DMS114 treated with DMSO at 0.1 percent for 48 hours (cell line): Measurements from ENCODE around the gene NME8.

Experiments used
- DNase-seq: peaks from one replicate; lab custom pipeline; 2025; ENCODE audit not compliant: unreplicated experiment; lab: John Stamatoyannopoulos, UW

NME8 gene

GRCh38 chr7:37930226-37930948, 82.0 kb downstream of the NME8 start:
- no peak for DNase-seq

DNA sequence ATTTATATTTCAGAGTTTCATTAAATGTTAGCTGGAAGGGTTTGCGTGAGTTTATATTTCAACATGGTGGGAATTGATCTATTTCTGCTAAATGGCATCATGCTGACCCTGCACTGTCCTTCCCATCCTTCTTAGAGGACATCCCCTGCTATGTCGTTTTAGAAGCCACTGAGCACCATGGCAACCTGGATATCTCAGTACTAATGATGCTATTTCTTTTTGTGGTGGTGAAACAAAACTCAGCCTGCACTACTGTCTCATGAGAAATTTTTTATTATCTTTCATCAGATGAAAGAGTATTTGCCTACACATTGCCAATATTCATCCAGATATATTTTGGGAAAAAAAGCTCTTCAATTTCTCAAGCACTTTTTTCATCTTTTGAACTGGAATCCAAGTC, 84.1 kb downstream of the NME8 start:
- no peak for DNase-seq

- DNase-seq = no peak
These were observed 84.7 kb downstream of the NME8 start for GRCh38 chr7:37933018-37933566.

DNA sequence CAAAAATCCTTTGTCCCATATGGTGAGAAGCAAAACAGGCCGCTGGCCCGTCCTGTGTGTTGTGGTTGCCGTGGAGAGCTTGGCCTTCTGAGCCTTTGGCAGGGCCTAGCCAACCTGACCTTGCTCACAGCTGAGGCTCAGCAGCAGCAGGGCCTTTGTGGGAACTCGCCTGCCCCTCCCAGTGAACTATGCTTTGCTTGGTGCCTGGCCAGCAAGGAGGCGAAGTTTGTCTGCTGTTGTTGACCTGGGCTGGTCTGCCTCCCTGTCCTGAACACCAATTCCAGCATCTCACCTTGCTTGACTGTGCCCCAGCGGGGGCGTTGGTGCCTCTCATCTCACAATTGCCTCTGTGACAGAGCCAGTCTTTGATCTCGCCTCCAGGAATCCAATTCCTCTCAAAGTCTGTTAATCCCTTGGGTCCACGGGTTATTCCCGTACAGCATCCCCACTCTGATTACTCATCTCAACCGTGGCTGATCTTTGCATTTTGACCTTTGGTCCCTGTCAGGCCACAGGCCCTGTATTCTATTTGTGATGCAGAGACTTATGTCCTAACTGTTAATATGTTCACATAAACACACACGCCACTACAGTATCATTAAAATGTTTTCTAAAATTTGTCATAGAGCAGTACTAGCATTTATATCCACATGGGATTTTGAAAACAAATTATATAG, 94.7 kb downstream of the NME8 start:
- no peak for DNase-seq

- no peak for DNase-seq
These were observed 95.7 kb downstream of the NME8 start for GRCh38 chr7:37943905-37944736.

DNA sequence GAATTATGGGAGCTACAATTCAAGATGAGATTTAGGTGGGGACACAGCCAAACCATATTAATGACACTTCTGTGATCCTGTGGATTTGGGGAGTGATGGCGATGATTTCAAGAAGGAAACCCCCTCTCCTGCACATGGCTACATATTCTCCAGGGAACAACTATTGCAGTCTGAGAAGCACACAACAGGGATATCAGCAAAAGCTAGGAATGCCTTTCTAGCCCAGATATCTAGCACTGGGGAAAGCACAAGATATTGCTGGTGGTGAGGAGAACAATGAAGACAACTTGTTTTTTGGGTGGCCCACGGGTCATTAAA, 96.3 kb downstream of the NME8 start:
- no peak for DNase-seq

DNA sequence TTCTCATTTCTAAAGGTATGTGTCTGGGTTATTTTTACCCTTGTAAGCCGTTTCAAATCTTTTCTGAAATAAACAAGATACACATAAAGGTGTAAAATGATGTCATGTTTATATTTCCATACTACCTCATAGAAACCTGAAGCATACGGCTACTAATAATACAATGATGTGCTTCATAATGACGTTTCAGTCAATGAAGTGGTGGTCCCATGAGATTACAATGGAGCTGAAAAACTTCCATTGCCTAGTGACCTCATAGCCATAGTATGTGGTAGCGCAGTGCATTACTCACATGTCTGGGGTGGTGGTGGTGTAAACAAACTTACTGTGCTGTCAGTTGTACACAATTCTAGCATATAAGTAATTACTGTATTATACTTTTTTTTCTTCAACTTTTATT, 96.9 kb downstream of the NME8 start:
- no peak for DNase-seq

GRCh38 chr7:37947138-37947940, 98.9 kb downstream of the NME8 start:
- DNase-seq = no peak

GRCh38 chr7:37947941-37948210, 99.5 kb downstream of the NME8 start:
- DNase-seq = no peak
